ENCODE results near the gene NR2F6. TPM values are rescaled to one million over a fixed set of nuclear protein-coding genes. Genes with fewer than 3 reads are reported as not detected.

NR2F6 gene
- total RNA-seq, 4 donors from 2014 or later = 7.1 to 47.7 (median 10.7) TPM

DNA sequence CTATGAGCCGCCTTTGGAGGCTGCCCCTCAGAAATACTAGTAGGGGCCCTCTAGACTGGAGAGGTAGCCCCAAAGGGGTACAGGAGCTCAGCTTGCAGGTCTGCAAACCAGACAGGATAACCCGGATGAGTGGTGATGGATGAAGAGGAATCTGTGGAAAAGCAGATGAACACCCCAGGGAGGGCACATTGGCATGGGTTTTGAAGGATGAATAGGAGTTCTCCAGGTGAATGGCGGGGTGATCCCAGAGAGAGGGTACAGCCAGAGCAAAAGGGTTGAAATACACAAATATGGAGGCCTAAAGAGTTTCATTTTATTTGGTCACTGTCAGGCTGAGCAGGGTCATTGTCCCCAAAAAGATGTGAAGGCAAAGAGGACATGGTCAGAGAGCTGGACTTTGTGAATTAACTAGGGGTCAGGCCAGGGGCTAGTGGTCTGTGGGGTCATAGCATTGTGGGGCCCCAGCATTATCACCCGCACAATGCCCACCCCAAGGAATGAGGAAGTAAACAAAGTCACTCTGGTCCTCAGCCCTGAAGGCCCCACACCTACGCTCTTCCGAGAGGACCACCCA lies 4.8 kb downstream of the NR2F6 start:
- TF ChIP-seq, protein P1, sequence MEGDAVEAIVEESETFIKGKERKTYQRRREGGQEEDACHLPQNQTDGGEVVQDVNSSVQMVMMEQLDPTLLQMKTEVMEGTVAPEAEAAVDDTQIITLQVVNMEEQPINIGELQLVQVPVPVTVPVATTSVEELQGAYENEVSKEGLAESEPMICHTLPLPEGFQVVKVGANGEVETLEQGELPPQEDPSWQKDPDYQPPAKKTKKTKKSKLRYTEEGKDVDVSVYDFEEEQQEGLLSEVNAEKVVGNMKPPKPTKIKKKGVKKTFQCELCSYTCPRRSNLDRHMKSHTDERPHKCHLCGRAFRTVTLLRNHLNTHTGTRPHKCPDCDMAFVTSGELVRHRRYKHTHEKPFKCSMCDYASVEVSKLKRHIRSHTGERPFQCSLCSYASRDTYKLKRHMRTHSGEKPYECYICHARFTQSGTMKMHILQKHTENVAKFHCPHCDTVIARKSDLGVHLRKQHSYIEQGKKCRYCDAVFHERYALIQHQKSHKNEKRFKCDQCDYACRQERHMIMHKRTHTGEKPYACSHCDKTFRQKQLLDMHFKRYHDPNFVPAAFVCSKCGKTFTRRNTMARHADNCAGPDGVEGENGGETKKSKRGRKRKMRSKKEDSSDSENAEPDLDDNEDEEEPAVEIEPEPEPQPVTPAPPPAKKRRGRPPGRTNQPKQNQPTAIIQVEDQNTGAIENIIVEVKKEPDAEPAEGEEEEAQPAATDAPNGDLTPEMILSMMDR (IDR thresholded peaks at IDR 0.05; ENCODE audit: low read depth) = no peak

DNA sequence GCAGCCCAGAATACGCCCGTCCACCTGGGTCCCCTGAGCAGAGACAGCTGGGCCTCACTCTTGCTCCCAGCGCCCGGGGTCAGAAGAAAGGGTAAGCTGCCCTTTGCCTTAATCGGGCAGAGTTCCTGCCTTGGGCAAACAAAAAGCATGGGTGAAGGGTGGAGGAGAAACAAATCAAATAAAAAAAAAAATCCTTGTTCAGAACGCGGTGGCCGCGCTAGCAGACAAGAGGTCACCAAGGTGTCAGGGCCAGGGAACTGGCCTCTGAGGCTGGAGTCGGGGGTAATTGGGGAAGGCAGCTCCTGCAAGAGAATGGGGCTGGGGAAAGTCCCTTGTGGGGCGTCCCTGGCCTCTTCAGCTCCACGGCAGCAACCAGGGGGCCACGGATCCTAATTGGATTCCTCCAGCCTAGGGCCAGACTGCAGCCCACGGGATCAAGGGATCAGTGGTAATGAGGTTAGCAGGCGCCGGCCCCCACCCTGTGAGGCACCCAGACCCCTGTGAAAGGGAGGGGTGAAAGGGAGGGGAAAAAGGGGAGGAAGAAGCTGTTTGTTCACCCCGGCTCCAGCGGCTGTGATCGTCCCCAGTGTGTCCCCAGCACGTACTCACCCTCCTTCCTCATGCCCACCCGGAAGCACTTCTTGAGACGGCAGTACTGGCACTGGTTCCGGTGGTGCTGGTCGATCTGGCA lies 5.5 kb downstream of the NR2F6 start:
- TF ChIP-seq, protein P1 (IDR thresholded peaks at IDR 0.05; ENCODE audit: low read depth) = no peak

DNA sequence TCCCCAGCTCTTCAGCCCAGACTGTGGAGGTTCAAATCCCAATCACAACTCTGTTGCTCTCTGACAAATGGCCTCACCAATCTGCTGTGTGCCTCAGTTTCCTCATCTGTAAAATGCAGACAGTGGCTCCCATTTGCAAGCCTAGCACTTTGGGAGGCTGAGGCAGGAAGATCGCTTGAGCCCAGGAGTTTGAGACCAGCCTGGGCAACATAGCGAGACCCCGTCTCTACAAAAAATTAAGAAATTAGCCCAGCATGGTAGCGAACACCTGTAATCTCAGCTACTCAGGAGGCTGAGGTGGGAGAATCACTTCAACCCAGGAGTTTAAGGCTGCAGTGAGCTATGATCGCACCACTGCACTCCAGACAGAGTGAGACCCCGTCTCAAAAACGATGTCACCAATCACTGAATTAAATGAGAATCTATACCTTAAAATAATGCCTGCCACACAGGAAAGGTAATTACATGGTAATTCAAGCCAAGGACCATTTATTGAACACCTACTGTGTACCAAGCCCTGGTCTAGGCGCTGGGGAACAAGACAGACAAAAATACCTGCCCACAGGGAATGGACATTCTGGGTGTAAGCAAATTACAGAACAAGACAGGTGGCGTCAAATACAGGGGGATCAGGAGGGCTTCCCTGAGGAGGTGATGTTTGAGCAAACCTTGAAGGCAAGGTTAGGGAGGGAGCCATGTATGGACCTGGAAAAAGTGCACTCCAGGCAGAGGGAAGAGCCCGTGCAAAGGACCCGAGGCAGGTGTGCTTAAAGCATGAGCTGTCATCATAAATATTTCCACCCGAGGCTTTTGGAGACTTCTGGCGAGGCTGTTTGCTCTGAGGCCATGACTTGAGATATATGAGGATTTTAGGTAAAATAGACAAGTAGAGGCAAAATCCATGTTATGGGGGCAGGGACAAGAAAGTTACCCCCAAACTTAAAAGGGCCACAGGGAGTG lies 7.7 kb downstream of the NR2F6 start:
- TF ChIP-seq, protein P1 (IDR thresholded peaks at IDR 0.05; ENCODE audit: low read depth) = no peak

DNA sequence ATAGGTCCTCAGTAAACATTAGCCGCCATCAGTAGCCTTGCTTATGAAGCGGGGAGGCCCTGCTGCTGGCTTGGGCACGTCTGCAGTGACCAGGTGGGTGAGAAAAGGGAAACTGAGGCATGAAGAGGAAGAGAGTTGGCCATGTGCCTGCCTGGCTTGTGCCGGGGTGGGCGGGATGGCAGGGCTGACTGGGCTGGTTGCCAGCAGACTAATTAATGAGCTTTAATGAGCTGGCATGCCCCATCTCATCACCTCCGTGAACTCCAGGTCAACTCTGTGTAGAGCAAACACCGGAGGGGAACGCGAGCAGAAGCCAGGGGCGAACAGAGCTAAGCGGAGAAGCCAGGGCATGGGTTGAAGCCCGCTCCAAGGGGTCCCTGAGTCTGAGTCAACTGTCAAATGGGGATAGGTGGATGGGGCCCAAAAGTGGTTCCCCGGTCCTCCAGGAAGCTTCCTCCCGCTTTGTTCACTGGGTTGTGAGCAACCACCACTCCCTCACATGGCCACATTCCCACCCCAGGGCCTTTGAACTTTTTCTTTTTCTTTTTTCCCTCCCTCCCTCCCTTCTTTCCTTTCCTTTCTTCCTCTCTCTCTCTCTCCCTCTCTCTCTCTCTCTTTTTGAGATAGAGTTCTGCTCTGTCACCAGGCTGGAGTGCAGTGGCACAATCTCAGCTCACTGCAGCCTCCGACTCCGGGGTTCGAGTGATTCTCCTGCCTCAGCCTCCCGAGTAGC lies 8.7 kb downstream of the NR2F6 start:
- TF ChIP-seq, protein P1 (IDR thresholded peaks at IDR 0.05; ENCODE audit: low read depth) = no peak

DNA sequence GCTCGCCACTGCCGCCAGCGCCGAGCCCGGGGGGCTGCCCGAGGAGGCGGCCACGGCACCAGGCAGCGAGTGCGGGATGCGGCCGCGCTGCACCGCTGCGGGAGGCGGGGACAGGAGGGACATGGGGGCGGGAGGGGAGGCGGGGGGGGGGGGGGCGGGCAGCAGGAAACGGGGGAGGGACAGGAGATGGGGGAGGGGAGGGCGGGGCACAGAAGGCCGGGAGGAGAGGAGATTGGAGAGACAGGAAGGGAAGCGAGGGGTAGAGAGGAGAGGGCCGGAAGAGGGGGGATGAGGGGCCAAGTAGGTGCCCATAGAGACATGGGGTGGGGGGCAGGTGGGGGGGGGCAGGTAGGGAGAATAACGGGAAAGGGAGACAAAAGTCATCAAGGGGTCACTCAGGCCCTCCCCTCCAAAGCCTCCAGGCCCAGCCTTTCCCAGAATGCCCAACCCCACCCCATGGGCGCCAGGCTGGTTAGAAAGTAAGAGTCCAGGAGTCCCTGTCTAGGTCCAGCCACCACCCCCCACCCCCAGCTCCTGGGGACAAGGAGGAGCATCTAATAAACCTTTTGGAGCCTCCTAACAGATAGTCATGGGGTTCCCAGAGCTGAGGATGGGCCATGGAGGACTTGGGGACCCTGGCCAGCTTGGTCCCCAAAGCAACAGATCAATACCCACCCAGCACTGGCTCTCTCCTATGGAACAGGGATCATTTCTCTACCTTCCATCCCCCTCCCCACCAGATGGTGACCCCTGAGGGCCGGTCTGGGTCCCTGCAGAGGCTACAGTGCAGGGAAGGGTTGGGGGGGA lies 9.5 kb downstream of the NR2F6 start:
- TF ChIP-seq, protein P1 (IDR thresholded peaks at IDR 0.05; ENCODE audit: low read depth) = no peak

DNA sequence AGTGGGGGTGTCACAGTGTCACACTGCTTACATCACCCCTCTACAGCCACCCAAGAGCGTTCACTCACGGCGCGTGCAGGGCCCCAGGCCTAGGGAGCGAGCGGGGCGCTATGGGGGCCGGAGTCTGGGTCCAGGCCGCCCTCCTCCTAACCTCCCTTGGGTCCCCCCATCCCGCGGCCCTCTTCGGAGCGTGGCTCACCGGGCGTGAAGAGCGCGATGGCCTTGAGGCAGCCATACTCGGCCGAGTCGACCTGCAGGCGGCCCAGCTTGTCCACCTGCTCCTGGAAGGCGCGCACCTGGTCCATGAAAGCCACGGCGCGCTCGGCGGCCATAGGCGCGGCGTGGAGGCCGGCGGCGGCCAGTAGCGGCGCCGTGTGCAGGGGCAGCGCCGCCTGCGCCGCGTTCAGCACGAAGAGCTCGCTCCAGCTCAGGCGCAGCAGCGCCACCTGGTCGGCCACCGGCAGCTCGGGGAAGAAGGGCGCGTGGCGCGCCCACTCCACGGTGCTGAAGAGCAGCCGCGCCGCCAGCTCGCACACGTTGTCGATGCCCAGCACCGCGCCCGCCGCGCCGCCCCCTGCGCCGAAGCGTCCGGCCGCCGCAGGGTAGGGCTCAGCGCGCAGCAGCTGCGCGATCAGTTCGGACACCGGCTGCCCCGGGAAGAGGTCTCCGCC lies 10.3 kb downstream of the NR2F6 start:
- TF ChIP-seq, protein P1 (IDR thresholded peaks at IDR 0.05; ENCODE audit: low read depth) = no peak
